NB4 (cell line): ENCODE data around the gene ANKRD55.
"Not testable (repeated sequence)": the region's sequence is repeated elsewhere in the genome, so short reads cannot be mapped to it uniquely, and the experiment has no call there.

ENCODE experiments used
- DNase-seq: peaks from one replicate; pipeline ENCODE4 v3.0.0; 2010; ENCODE audit warnings: low read depth
- H3K4me3 ChIP-seq: one replicate; pipeline ENCODE4 v1.5.1; 2011; ENCODE audit warnings: mild to moderate bottlenecking, low read depth, low read length, moderate library complexity
- CTCF ChIP-seq: IDR thresholded peaks from one replicate; pipeline ENCODE4 v1.5.1; 2012; ENCODE audit warnings: low read depth, low read length
- MAX ChIP-seq: IDR thresholded peaks from 2 replicates; pipeline ENCODE4 v1.6.1; 2011; ENCODE audit warnings: low read depth, low read length
- MYC ChIP-seq: IDR thresholded peaks from 2 replicates; pipeline ENCODE4 v1.6.1; 2011; ENCODE audit warnings: low read depth, low read length
- POLR2A ChIP-seq: IDR thresholded peaks from 2 replicates; pipeline ENCODE4 v1.6.1; 2011; ENCODE audit warnings: mild to moderate bottlenecking; ENCODE audit not compliant: insufficient read length; ENCODE audit errors: extremely low read depth

ANKRD55 gene

GRCh38 chr5:56105511-56106291, 127.4 kb downstream of the ANKRD55 start:
- H3K4me3 ChIP-seq, result no peak overlapping the region
- no peak for DNase-seq
- TF ChIP-seq POLR2A, result no peak
- TF ChIP-seq CTCF, result no peak
- TF ChIP-seq MYC, result no peak
- no peak for TF ChIP-seq MAX

GRCh38 chr5:56102889-56103288, 130.2 kb downstream of the ANKRD55 start:
- TF ChIP-seq CTCF (no peak), MYC (no peak), MAX (no peak), POLR2A (no peak)
- no peak overlapping the region for H3K4me3 ChIP-seq
- DNase-seq, result no peak

- not testable (repeated sequence) for DNase-seq
Observed at GRCh38 chr5:56102207-56102606, 130.9 kb downstream of the ANKRD55 start.

GRCh38 chr5:56101180-56101579, 131.9 kb downstream of the ANKRD55 start:
- H3K4me3 ChIP-seq, result no peak overlapping the region
- DNase-seq, result no peak
- TF ChIP-seq MYC, result no peak
- TF ChIP-seq MAX, result no peak
- no peak for TF ChIP-seq POLR2A
- no peak for TF ChIP-seq CTCF

More at GRCh38 chr5:56102207-56102606, 130.9 kb downstream of the ANKRD55 start:
- H3K4me3 ChIP-seq, result not testable (repeated sequence)

GRCh38 chr5:56100439-56101176, 132.5 kb downstream of the ANKRD55 start:
- H3K4me3 ChIP-seq, result no peak overlapping the region
- TF ChIP-seq POLR2A (no peak), MAX (no peak), CTCF (no peak), MYC (no peak)
- no peak for DNase-seq

- TF ChIP-seq CTCF (no peak), MYC (no peak), MAX (no peak), POLR2A (no peak)
- DNase-seq, result no peak
- no peak overlapping the region for H3K4me3 ChIP-seq
Observed at GRCh38 chr5:56099346-56099745, 133.8 kb downstream of the ANKRD55 start.
